Mesodermal cell (in vitro differentiated cells): Measurements from ENCODE around the gene PPP1R10.

Source experiments
- H3K27ac ChIP-seq: 2 replicates; pipeline ENCODE4 v1.7.0; 2013; ENCODE audit warnings: mild to moderate bottlenecking, low read depth, low read length, moderate library complexity; ENCODE audit not compliant: severe bottlenecking
- H3K36me3 ChIP-seq: 2 replicates; pipeline ENCODE4 v1.7.1; 2013; ENCODE audit warnings: mild to moderate bottlenecking, low read length, moderate library complexity; ENCODE audit not compliant: control insufficient read depth, insufficient read depth
- H3K4me1 ChIP-seq: one replicate; pipeline ENCODE4 v1.7.1; 2013; ENCODE audit warnings: mild to moderate bottlenecking, low read length; ENCODE audit not compliant: insufficient read depth, control insufficient read depth, poor library complexity, severe bottlenecking
- H3K4me3 ChIP-seq: 2 replicates; pipeline ENCODE4 v1.7.0; 2013; ENCODE audit warnings: low read length, control low read depth, mild to moderate bottlenecking; ENCODE audit not compliant: insufficient read depth, poor library complexity, severe bottlenecking; ENCODE audit errors: extremely low read depth
- H3K9me3 ChIP-seq: 2 replicates; pipeline ENCODE4 v1.7.1; 2013; ENCODE audit warnings: mild to moderate bottlenecking, low read length, moderate library complexity; ENCODE audit not compliant: control insufficient read depth
- WGBS, 2 experiments: methylation state at CpG; one replicate each; pipeline ENCODE4 v1.1.5; 2013; ENCODE audit warnings: missing lambda C conversion rate in 2 of 2; ENCODE audit not compliant: insufficient coverage in 2 of 2; 5-methylcytosine and 5-hydroxymethylcytosine counted together

Gene PPP1R10

GRCh38 chr6:30570740-30571074 lies 46.3 kb downstream of the PPP1R10 start:
- Histone ChIP-seq H3K4me3 (peak overlapping the region; percentile 76), H3K36me3 (peaks cover 24% of the 10 kb centered on the region), H3K27ac (no peak overlapping the region), H3K9me3 (no peaks in the 10 kb centered on the region), H3K4me1 (peaks cover 8% of the 10 kb centered on the region)
- 11 to 16% methylated on average over 13 of the region's 18 CpGs for WGBS, 2 experiments

- no peak overlapping the region for H3K27ac ChIP-seq
- H3K4me3 ChIP-seq = peak overlapping the region; percentile 76
- H3K9me3 ChIP-seq = no peaks in the 10 kb centered on the region
- peaks cover 20% of the 10 kb centered on the region for H3K36me3 ChIP-seq
- peaks cover 8% of the 10 kb centered on the region for H3K4me1 ChIP-seq
- WGBS, 2 experiments = 87 to 90% methylated on average over 1 of the region's 1 CpG
Measured at GRCh38 chr6:30570263-30570662, 46.8 kb downstream of the PPP1R10 start.

GRCh38 chr6:30568245-30568644 lies 48.8 kb downstream of the PPP1R10 start:
- peaks cover 19% of the 10 kb centered on the region for H3K36me3 ChIP-seq
- 60 to 88% methylated on average over 1 of the region's 3 CpGs for WGBS, 2 experiments

DNA sequence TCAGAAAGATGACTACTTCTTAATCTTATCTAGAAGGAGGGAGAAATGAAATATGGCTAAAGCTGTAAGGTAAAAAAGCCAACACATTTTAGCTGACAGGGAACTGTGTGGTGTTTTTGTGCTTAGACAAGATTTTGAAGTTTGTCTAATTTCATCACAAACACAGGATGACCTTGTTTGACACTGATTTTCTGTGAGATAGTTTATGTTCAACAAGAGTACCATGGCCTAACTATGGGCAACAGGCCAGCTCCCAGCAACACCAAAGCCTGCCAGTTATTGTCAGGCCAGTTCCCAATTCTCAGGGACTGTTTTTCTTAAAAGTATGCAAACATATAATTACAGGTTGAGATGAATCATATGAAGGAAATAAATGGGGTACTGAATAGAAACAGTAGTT lies 51.3 kb downstream of the PPP1R10 start:
- no peaks in the 10 kb centered on the region for H3K4me1 ChIP-seq

More at GRCh38 chr6:30568245-30568644, 48.8 kb downstream of the PPP1R10 start:
- H3K9me3 ChIP-seq = no peaks in the 10 kb centered on the region
- peaks cover 8% of the 10 kb centered on the region for H3K4me1 ChIP-seq
- no peak overlapping the region for H3K4me3 ChIP-seq
- H3K27ac ChIP-seq = no peak overlapping the region

GRCh38 chr6:30564114-30564513 lies 52.9 kb downstream of the PPP1R10 start:
- Histone ChIP-seq H3K9me3 (no peaks in the 10 kb centered on the region), H3K36me3 (peaks cover 43% of the 10 kb centered on the region), H3K4me1 (no peaks in the 10 kb centered on the region), H3K27ac (no peak overlapping the region), H3K4me3 (no peak overlapping the region)
- 93 to 100% methylated on average over 1 of the region's 1 CpG for WGBS, 2 experiments

More for the DNA sequence above, 51.3 kb downstream of the PPP1R10 start:
- H3K4me3 ChIP-seq = no peak overlapping the region
- peaks cover 38% of the 10 kb centered on the region for H3K36me3 ChIP-seq
- H3K9me3 ChIP-seq = no peaks in the 10 kb centered on the region
- H3K27ac ChIP-seq = no peak overlapping the region

DNA sequence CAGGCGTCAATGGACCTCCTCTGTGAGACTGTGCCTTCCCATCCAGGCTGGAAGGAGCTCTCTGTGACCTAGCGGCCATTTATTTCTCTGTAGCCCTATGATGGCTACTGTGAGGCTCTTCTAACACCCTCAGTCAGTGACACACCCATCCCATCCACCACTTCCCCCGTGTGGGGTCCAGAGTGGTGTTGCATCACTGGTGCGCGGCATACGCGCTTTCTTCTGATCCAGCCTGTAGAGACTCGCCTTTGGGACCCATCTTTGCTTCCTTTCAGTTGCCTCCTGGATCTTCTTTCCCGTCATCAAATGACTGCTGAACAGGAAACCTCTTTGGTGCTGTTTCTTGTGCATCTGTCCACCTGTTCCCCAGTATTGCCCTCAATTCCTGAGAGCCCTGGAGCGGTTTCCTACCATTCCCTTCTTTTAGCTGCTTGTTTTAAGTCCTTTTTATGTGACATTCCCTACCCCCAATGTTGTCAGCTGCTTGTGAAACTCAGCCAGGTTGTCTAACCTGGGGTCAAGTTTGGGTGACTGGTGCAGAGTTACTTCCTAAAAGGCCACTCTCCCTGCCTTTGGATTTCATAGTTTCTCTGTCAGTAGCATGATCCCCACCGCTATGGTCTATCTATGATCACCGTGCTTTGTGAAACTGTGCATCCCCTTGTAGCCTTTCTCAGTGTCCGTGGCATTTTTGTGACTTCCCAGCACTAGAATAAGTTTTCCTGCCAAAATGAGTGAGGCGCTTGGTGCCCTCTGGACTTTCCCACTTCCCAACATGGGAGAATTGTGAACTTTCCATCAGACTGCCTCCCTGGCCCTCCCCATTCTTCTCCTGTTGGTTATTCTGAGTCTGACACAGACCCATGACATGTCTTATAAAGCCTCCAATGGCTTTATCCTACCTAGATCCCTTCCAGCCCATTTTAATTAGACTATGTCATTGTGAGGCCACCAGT lies 54.3 kb downstream of the PPP1R10 start:
- Histone ChIP-seq H3K27ac (no peak overlapping the region), H3K4me3 (no peak overlapping the region), H3K4me1 (peaks cover 5% of the 10 kb centered on the region), H3K9me3 (no peaks in the 10 kb centered on the region), H3K36me3 (peaks cover 49% of the 10 kb centered on the region)
- WGBS, 2 experiments = 93% methylated on average over 14 of the region's 14 CpGs

GRCh38 chr6:30560930-30561329 lies 56.1 kb downstream of the PPP1R10 start:
- Histone ChIP-seq H3K4me3 (no peak overlapping the region), H3K4me1 (peaks cover 5% of the 10 kb centered on the region), H3K27ac (no peak overlapping the region), H3K36me3 (peaks cover 49% of the 10 kb centered on the region), H3K9me3 (no peaks in the 10 kb centered on the region)
- no CpG with 5 or more reads among the region's 3 CpGs for WGBS, 2 experiments

DNA sequence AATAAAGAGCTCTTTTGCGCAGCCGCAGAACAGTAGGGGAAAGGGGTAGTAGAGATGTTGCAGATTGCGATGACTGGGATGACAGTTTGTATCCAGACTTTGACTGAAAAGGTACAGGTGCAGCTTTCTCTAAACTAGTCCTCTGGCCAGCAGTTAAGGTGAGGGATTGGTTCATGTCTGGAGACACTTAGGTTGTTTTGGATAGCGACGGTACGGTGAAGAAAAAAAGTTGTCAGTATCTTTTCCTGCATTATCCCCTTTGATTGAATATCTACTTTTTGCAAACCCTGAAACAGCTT lies 59.4 kb downstream of the PPP1R10 start:
- no peaks in the 10 kb centered on the region for H3K9me3 ChIP-seq
- WGBS, 2 experiments = 3 to 10% methylated on average over 3 to 5 of the region's 6 CpGs
- H3K36me3 ChIP-seq = peaks cover 53% of the 10 kb centered on the region
- peak overlapping the region; percentile 99 for H3K27ac ChIP-seq
- peaks cover 5% of the 10 kb centered on the region for H3K4me1 ChIP-seq
- peak overlapping the region; percentile 95 for H3K4me3 ChIP-seq

GRCh38 chr6:30556906-30557682 lies 59.9 kb downstream of the PPP1R10 start, which contains the start of gene PRR3:
PRR3 (plus strand) TSS chr6:30557295; CDS start chr6:30557345, 50 bp downstream.
- 0% methylated on average over 24 to 33 of the region's 42 CpGs for WGBS, 2 experiments
- Histone ChIP-seq H3K36me3 (peaks cover 53% of the 10 kb centered on the region), H3K4me1 (peaks cover 5% of the 10 kb centered on the region), H3K4me3 (peak within 1 kb of the TSS; percentile 95), H3K27ac (peak within 1 kb of the TSS; percentile 99), H3K9me3 (no peaks in the 10 kb centered on the region)

DNA sequence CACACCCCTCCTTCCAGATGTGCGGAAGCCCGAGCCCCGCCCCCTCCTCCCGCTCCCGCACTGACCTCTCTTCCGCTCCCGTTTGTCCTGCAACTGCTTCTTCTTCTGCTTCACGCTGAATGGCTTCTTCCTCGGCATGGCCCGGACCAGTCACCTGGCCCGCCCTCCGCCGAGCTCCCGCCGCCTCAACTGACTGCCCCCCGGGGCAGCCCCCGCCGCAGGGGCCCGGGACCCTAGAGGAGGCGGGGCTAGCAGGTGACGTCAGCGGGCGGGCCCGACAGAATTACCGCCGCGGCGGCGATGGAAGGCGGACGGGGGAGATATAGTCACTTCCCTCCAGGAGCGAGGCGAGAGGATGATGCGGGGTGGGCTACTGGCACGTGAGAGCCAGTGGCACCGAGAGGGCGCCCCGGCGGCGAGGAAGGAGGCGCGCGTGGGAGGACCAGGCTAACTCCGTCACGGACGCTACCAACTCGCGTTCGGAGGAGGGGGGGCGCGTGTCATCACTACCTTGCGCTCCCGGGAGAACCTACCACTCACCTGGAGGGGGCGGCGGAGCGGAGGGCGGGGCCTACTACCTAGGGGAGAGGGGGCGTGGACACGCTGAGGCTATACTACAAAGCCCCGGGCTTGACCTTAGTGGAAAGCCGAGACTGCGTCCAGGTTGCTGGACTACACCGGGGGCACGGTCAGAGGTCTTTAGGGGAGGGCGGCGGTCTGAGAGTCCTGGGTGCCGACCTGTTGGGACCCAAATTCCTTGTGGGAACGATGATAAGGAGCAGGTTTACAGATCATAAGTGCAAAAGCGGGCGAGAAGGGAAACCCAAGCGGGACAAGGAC lies 60.8 kb downstream of the PPP1R10 start, which contains the start of gene GNL1:
Gene GNL1, minus strand, starts transcription at position 424 of the 840 bp plus-strand sequence. Its CDS starts 286 bp downstream, at position 138.
- 0 to 1% methylated on average over 52 to 64 of the region's 71 CpGs for WGBS, 2 experiments
- peak within 1 kb of the TSS; percentile 95 for H3K4me3 ChIP-seq
- peak within 1 kb of the TSS; percentile 99 for H3K27ac ChIP-seq
- no peaks in the 10 kb centered on the region for H3K9me3 ChIP-seq
- H3K36me3 ChIP-seq = peaks cover 52% of the 10 kb centered on the region
- peaks cover 5% of the 10 kb centered on the region for H3K4me1 ChIP-seq
